Fibroblast of mammary gland (primary cell): ENCODE results near the gene LRP1.

Experiments used
- DNase-seq: peaks from one replicate; pipeline ENCODE4 v3.0.0-alpha.2; 2010; ENCODE audit warnings: low read depth
- H3K4me3 ChIP-seq: 2 replicates; pipeline ENCODE4 v1.5.1; 2011; ENCODE audit warnings: low read depth, mild to moderate bottlenecking, low read length, moderate library complexity; ENCODE audit not compliant: control insufficient read depth
- CTCF ChIP-seq: conservative IDR thresholded peaks from 2 replicates; pipeline ENCODE4 v1.5.1; 2011; ENCODE audit warnings: low read depth, low read length, inconsistent platforms; ENCODE audit not compliant: control insufficient read depth, insufficient read depth

The LRP1 gene

GRCh38 chr12:57099047-57099714, 29.1 kb upstream of the LRP1 start:
- no peak for DNase-seq
- TF ChIP-seq CTCF: no peak
- no peak overlapping the region for H3K4me3 ChIP-seq

- no peak overlapping the region for H3K4me3 ChIP-seq
These were observed 28.5 kb upstream of the LRP1 start for GRCh38 chr12:57099766-57100165.

DNA sequence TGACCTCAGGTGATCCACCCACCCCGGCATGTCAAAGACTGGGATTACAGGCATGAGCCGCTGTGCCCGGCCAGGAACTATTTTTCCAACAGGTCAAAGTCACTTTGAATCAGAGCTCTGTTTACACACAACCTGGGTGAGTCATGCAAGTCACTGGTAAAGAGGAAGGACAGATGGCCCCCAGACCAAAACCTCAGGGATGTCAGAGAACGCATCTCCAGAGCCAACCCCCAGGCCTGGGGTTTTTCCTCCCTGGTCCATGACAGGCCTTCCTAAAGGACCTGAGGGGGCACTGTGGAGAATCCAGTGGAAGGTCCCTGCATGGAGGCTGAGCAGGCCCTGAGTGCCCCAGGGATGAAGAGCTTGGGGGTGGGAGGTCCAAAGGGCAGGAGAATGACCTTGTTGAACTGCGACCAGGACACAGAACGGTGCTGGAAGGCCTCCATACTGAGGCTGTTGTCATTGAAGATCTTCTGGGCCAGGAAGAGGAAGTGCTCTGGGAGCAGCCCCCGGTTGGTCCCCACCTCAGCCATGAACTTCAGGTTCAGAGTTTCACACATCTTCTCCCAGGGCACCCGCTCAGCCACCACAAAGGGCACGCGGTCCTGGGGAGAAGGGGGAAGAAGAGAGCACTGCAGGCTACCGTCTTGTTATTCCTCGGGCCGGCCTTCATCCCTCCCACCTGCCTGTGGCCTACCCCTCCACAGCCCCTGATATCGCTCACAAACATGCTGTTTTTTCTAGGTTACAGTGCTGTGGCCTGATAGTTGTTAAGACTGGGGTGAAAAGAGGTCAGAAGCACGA, 26.2 kb upstream of the LRP1 start:
- no peak for TF ChIP-seq CTCF
- H3K4me3 ChIP-seq: no peak overlapping the region
- peak; percentile 21 for DNase-seq

More at GRCh38 chr12:57099766-57100165, 28.5 kb upstream of the LRP1 start:
- TF ChIP-seq CTCF: no peak
- no peak for DNase-seq

DNA sequence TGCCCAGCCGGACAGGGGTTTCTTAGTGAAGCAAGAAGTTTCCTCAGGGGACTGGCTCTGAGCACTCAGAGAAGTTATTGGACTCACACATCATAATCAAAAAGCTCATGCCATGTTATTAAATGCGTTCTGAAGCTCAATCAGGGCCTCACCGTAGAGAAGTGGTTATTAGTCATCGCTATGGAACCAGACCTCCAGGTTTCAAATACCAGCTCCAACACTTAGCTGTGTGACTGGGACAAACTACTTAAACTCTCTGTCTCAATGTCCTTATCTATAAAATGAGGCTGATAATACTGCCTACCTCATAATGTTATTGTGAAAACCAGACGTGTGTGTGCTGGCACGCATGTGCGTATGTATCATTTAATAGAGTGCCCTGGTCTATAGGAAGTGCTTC, 24.4 kb upstream of the LRP1 start:
- H3K4me3 ChIP-seq: no peak overlapping the region
- TF ChIP-seq CTCF: no peak
- DNase-seq: no peak

DNA sequence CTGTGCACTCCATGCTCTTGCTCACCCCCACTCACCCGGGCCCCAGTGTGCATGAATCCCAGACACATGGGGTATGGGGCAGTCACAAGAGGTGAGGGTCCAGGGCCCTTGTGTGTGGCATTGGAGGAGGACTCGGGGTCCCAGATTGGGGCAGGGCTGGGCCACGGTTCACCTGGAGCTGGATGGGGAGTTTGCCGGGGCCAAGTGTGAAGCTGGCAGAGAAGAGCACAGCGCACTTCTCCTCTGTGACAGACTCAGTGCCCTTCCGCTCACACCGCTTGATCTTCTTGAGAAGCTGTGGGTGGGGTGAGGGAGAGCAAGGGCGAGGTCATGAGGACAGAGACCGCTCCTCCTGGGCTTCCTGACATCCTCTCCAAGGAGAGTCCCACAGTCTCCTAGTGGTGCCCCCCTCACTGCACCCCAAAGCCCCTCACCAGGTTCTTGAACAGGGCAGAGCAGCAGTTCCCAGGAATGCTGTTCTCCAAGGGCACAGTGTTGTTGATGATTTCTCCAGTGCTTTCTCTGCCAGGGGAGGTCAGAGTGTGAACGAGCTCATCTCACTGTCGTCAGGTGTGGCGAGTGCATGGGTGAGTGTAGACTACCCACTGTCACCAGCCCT, 23.9 kb upstream of the LRP1 start:
- H3K4me3 ChIP-seq: no peak overlapping the region
- no peak for DNase-seq
- no peak for TF ChIP-seq CTCF

DNA sequence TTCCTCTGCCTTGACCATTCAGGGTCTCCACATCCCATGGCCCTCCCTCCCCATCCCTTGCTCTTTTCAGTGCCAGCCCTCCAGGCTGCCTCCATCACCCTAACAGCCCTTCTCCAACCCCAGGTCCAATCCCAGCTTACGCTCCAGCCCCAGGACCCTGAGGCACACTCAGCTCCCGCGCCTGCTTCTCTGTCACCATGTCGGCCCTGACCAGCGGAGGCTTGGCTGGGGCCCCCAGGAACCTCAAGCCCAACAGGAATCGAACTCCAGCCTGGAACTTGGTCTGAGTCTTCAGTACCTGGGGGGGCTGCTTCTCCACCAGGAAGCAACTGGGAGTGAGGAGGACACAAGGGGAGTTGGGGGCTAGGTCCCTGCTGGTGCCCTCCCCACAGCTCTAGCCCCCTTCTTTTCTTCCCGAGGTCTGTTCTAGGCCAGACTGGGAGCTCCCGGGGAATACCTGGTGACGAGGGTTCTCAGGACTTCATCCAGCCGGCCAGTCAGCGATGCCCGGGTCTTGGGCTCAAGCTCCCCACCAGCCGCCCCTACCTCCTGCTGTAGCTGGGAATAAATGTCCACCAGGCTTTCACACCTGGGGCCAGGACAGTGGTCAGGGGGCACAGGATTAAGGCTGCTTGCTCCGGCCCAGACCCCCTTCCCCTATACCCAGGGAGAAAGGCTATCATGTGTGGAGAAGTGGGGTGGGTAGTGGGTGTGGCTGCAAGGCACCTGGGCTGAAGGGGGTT, 23.1 kb upstream of the LRP1 start:
- no peak overlapping the region for H3K4me3 ChIP-seq
- no peak for TF ChIP-seq CTCF
- no peak for DNase-seq
